ENCODE measurements around the gene GPR101.

Gene GPR101

GRCh38 chrX:137033774-137034507, at the start of gene GPR101:
GPR101 (minus strand) TSS chrX:137033995; CDS start chrX:137031674, 2,321 bp downstream.
- DNase-seq: peak; percentile 26

GRCh38 chrX:137081239-137081638, 47.4 kb upstream of the GPR101 start:
- DNase-seq: no peak

GRCh38 chrX:137072396-137072795, 38.6 kb upstream of the GPR101 start:
- no peak for DNase-seq

- DNase-seq: no peak
These were observed 37.8 kb upstream of the GPR101 start for GRCh38 chrX:137071596-137071995.

- DNase-seq: no peak
These were observed 33.4 kb upstream of the GPR101 start for GRCh38 chrX:137067147-137067546.

- DNase-seq: no peak
These were observed 29.3 kb upstream of the GPR101 start for GRCh38 chrX:137062915-137063617.

GRCh38 chrX:137058339-137059127, 24.7 kb upstream of the GPR101 start:
- DNase-seq: no peak

GRCh38 chrX:137052643-137053235, 18.9 kb upstream of the GPR101 start:
- DNase-seq: no peak

- DNase-seq: peak; percentile 90
These were observed 18.3 kb upstream of the GPR101 start for GRCh38 chrX:137051978-137052642.

- no peak for DNase-seq
These were observed 11.1 kb upstream of the GPR101 start for GRCh38 chrX:137044893-137045292.

GRCh38 chrX:137043736-137044135, 9.9 kb upstream of the GPR101 start:
- no peak for DNase-seq

GRCh38 chrX:137041329-137041728, 7.5 kb upstream of the GPR101 start:
- DNase-seq: no peak

- DNase-seq: no peak
These were observed 6.5 kb upstream of the GPR101 start for GRCh38 chrX:137040113-137040794.

- DNase-seq: no peak
These were observed 695 bp upstream of the GPR101 start for GRCh38 chrX:137034508-137034872.

GRCh38 chrX:137032841-137033773, 688 bp downstream of the GPR101 start:
- DNase-seq: peak; percentile 28

- DNase-seq: peak; percentile 23
These were observed 1.5 kb downstream of the GPR101 start for GRCh38 chrX:137032341-137032694.

- peak; percentile 72 for DNase-seq
These were observed 2.1 kb downstream of the GPR101 start for GRCh38 chrX:137031517-137032340.

GRCh38 chrX:137031039-137031438, 2.8 kb downstream of the GPR101 start:
- no peak for DNase-seq

GRCh38 chrX:137028699-137029098, 5.1 kb downstream of the GPR101 start:
- no peak for DNase-seq

GRCh38 chrX:137025930-137026329, 7.9 kb downstream of the GPR101 start:
- no peak for DNase-seq

Data from retina (tissue), 1 donor.